AG09309 (cell line): Measurements from ENCODE around the gene DYNLT3.

Experiments
- DNase-seq: peaks from one replicate; pipeline ENCODE4 v3.0.0-alpha.2; 2010; ENCODE audit warnings: low read depth
- H3K4me3 ChIP-seq: 2 replicates; pipeline ENCODE4 v1.5.1; 2011; ENCODE audit warnings: mild to moderate bottlenecking, low read depth, low read length, moderate library complexity; ENCODE audit not compliant: control insufficient read depth
- CTCF ChIP-seq: IDR thresholded peaks from 2 replicates; pipeline ENCODE4 v1.5.1; 2011; ENCODE audit warnings: mild to moderate bottlenecking, low read depth, low read length, inconsistent platforms; ENCODE audit not compliant: insufficient read depth, control insufficient read depth; ENCODE audit errors: missing control alignments

The DYNLT3 gene

GRCh38 chrX:37883196-37883595 lies 35.8 kb upstream of the DYNLT3 start:
- TF ChIP-seq CTCF: no peak
- H3K4me3 ChIP-seq: no peak overlapping the region
- DNase-seq: no peak

GRCh38 chrX:37879692-37880091 lies 32.3 kb upstream of the DYNLT3 start:
- no peak for TF ChIP-seq CTCF
- no peak for DNase-seq
- no peak overlapping the region for H3K4me3 ChIP-seq

GRCh38 chrX:37876716-37877115 lies 29.3 kb upstream of the DYNLT3 start:
- DNase-seq: no peak
- TF ChIP-seq CTCF: no peak
- H3K4me3 ChIP-seq: no peak overlapping the region

- no peak overlapping the region for H3K4me3 ChIP-seq
- DNase-seq: no peak
- no peak for TF ChIP-seq CTCF
Observed at GRCh38 chrX:37875675-37876074, 28.3 kb upstream of the DYNLT3 start.

- TF ChIP-seq CTCF: no peak
- no peak overlapping the region for H3K4me3 ChIP-seq
- no peak for DNase-seq
Observed at GRCh38 chrX:37873220-37873619, 25.8 kb upstream of the DYNLT3 start.

- no peak overlapping the region for H3K4me3 ChIP-seq
- TF ChIP-seq CTCF: no peak
- DNase-seq: no peak
Observed at GRCh38 chrX:37872303-37872655, 24.9 kb upstream of the DYNLT3 start.
